CD14-positive monocyte (primary cell): ENCODE measurements around the gene RUNX2. TPM values are rescaled to one million over a fixed set of nuclear protein-coding genes. Genes with fewer than 3 reads are reported as not detected.
A peak's percentile ranks its signal among the peaks of the same experiment; 100 is the strongest.

Experiments
- DNase-seq, 3 donors: peaks; one replicate each; pipeline ENCODE4 v3.0.0-alpha.2; 2011 to 2022
- H2AFZ ChIP-seq: 2 replicates; pipeline ENCODE4 v1.6.0; 2012; ENCODE audit warnings: mild to moderate bottlenecking, low read depth, low read length, inconsistent platforms; ENCODE audit not compliant: insufficient read depth, poor library complexity, severe bottlenecking
- H3K27ac ChIP-seq, 2 donors: 1 replicate in 1 of 2; 2 replicates in 1 of 2; pipeline ENCODE4 v1.5.1; 2012 to 2013; ENCODE audit warnings: low read length in 2 of 2, control low read depth in 1 of 2, inconsistent platforms in 1 of 2, low read depth in 1 of 2, mild to moderate bottlenecking in 1 of 2
- H3K27me3 ChIP-seq, 2 donors: one replicate each; pipeline versions ENCODE4 v1.6.0 to v1.6.1; 2011 to 2013; ENCODE audit warnings: low read length in 2 of 2; ENCODE audit not compliant: control insufficient read depth in 2 of 2, insufficient read depth in 2 of 2
- H3K36me3 ChIP-seq, 2 donors: replicated peaks in 1 of 2; 1 replicate in 1 of 2; 2 replicates in 1 of 2; pipeline versions ENCODE4 v1.5.1 to v1.6.1; 2012 to 2013; ENCODE audit warnings: low read length in 2 of 2, control low read depth in 1 of 2, inconsistent platforms in 1 of 2, mild to moderate bottlenecking in 1 of 2; ENCODE audit not compliant: insufficient read depth in 2 of 2, control insufficient read depth in 1 of 2
- H3K4me1 ChIP-seq, 2 donors: 1 replicate in 1 of 2; 2 replicates in 1 of 2; pipeline versions ENCODE4 v1.5.1 to v1.6.1; 2012 to 2013; ENCODE audit warnings: low read length in 2 of 2, control low read depth in 1 of 2, inconsistent platforms in 1 of 2, mild to moderate bottlenecking in 1 of 2, moderate library complexity in 1 of 2; ENCODE audit not compliant: insufficient read depth in 2 of 2, control insufficient read depth in 1 of 2
- H3K4me2 ChIP-seq: replicated peaks from 2 replicates; pipeline ENCODE3; 2012; ENCODE audit warnings: low read length, moderate library complexity, mild to moderate bottlenecking; ENCODE audit not compliant: poor library complexity, severe bottlenecking; ENCODE audit errors: extremely low read depth
- H3K4me3 ChIP-seq, 3 experiments: fragments of 200-600 bp in 1 of 3; sonication (generic) in 1 of 3; replicated peaks in 1 of 3; 1 replicate in 2 of 3; 2 replicates in 1 of 3; pipeline ENCODE4 v1.5.1; 2011 to 2013; ENCODE audit warnings: low read length in 3 of 3, mild to moderate bottlenecking in 3 of 3, control low read depth in 2 of 3, low read depth in 2 of 3, inconsistent platforms in 1 of 3, moderate library complexity in 1 of 3
- H3K79me2 ChIP-seq: 2 replicates; pipeline ENCODE4 v1.6.0; 2012; ENCODE audit warnings: mild to moderate bottlenecking, control low read depth, inconsistent platforms, low read length, moderate library complexity; ENCODE audit not compliant: insufficient read depth
- H3K9ac ChIP-seq: 2 replicates; pipeline ENCODE4 v1.6.0; 2017; ENCODE audit warnings: low read length, mild to moderate bottlenecking; ENCODE audit not compliant: insufficient read depth, poor library complexity, severe bottlenecking
- H3K9me3 ChIP-seq, 2 donors: replicated peaks in 1 of 2; 1 replicate in 1 of 2; 2 replicates in 1 of 2; pipeline versions ENCODE4 v1.5.1 to v1.6.1; 2012 to 2013; ENCODE audit warnings: low read length in 2 of 2, control low read depth in 1 of 2; ENCODE audit not compliant: control insufficient read depth in 1 of 2, insufficient read depth in 1 of 2
- H4K20me1 ChIP-seq: 2 replicates; pipeline ENCODE4 v1.6.0; 2012; ENCODE audit warnings: mild to moderate bottlenecking, low read length, control low read depth, moderate library complexity; ENCODE audit not compliant: insufficient read depth
- H3K27ac Mint-ChIP-seq, 7 donors: one replicate each; pipeline ENCODE4 v1.8.0; 2020; ENCODE audit warnings: mild to moderate bottlenecking in 7 of 7, mixed read lengths in 7 of 7, moderate library complexity in 6 of 7, inconsistent platforms in 2 of 7
- H3K27me3 Mint-ChIP-seq, 3 donors: one replicate each; pipeline ENCODE4 v1.8.0; 2021 to 2022; ENCODE audit warnings: low read depth in 3 of 3, mild to moderate bottlenecking in 3 of 3, mixed read lengths in 3 of 3, moderate library complexity in 3 of 3, inconsistent platforms in 1 of 3
- H3K36me3 Mint-ChIP-seq, 2 donors: one replicate each; pipeline ENCODE4 v1.8.0; 2020; ENCODE audit warnings: mixed read lengths in 2 of 2, inconsistent platforms in 1 of 2, mild to moderate bottlenecking in 1 of 2
- H3K4me1 Mint-ChIP-seq: one replicate; pipeline ENCODE4 v1.8.0; 2020; ENCODE audit warnings: mild to moderate bottlenecking, mixed read lengths
- H3K4me3 Mint-ChIP-seq, 2 donors: one replicate each; pipeline ENCODE4 v1.8.0; 2020; ENCODE audit warnings: mild to moderate bottlenecking in 2 of 2, mixed read lengths in 2 of 2, moderate library complexity in 1 of 2
- H3K9me3 Mint-ChIP-seq, 7 donors: one replicate each; pipeline ENCODE4 v1.8.0; 2020 to 2022; ENCODE audit warnings: mixed read lengths in 7 of 7, mild to moderate bottlenecking in 6 of 7, moderate library complexity in 6 of 7, inconsistent platforms in 2 of 7
- WGBS: methylation state at CpG from one replicate; pipeline ENCODE4 v1.1.5; 2013; ENCODE audit warnings: missing lambda C conversion rate; ENCODE audit not compliant: insufficient coverage; 5-methylcytosine and 5-hydroxymethylcytosine counted together
- intact Hi-C, 2 donors: fragments of 100-400 bp; cut with micrococcal nuclease; formaldehyde crosslinking; loops; one replicate each; pipeline versions ENCODE4 v1.15.0 to v1.15.1; 2023
- polyA plus RNA-seq, 3 donors: library from polyadenylated mRNA; depleted of rRNA in 1 of 3; unstranded in 2 of 3; stranded (reverse) in 1 of 3; fragments of 300-500 nt in 2 of 3; fragments of >200 nt in 1 of 3; fragmentation: Illumina TruSeq in 2 of 3; gene quantifications; 1 replicate in 2 of 3; 2 replicates in 1 of 3; pipeline ENCODE4 v1.2.3, GENCODE V29; 2012 to 2021
- TF ChIP-seq, protein P1 (sequence below): fragments of 200-600 bp; IDR thresholded peaks from one replicate; pipeline ENCODE4 v1.8.0; 2022; ENCODE audit warnings: antibody characterized with exemption, mild to moderate bottlenecking

RUNX2 gene
- polyA plus RNA-seq, 3 donors, result 1.3 to 5.0 (median 2.5) TPM

DNA sequence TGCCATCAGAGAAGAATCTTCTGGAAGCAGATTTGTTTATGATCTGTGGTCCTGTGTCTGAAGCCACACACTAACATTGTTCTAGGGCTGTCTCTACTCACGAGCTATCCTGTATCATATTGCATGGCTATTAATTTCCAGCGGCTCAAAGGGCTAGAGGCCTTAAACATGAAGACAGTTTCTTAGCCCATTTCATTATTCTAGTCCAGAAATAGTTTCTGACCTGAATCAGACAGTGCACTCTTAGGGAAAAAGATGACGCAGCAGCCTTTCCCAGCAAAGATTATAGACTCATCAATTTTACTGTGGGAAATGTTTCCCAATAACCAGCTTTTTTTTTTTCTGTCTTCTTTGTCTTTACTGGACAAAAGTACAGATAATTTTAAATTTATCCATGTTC, 154.9 kb downstream of the RUNX2 start:
- H3K4me3 Mint-ChIP-seq, result no peak overlapping the region
- H3K27ac ChIP-seq, result no peak overlapping the region
- H3K79me2 ChIP-seq, result peaks cover 37% of the 10 kb centered on the region
- H3K27me3 Mint-ChIP-seq, result no peaks in the 10 kb centered on the region
- H3K4me3 ChIP-seq, result no peak overlapping the region
- intact Hi-C loops, result no loop called here
- TF ChIP-seq, protein P1, sequence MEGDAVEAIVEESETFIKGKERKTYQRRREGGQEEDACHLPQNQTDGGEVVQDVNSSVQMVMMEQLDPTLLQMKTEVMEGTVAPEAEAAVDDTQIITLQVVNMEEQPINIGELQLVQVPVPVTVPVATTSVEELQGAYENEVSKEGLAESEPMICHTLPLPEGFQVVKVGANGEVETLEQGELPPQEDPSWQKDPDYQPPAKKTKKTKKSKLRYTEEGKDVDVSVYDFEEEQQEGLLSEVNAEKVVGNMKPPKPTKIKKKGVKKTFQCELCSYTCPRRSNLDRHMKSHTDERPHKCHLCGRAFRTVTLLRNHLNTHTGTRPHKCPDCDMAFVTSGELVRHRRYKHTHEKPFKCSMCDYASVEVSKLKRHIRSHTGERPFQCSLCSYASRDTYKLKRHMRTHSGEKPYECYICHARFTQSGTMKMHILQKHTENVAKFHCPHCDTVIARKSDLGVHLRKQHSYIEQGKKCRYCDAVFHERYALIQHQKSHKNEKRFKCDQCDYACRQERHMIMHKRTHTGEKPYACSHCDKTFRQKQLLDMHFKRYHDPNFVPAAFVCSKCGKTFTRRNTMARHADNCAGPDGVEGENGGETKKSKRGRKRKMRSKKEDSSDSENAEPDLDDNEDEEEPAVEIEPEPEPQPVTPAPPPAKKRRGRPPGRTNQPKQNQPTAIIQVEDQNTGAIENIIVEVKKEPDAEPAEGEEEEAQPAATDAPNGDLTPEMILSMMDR, result no peak
- peak overlapping the region in 1 of 7 donors; percentile 13 for H3K27ac Mint-ChIP-seq
- no peak for DNase-seq
- no peak overlapping the region for H2AFZ ChIP-seq
- no peaks in the 10 kb centered on the region for H3K27me3 ChIP-seq
- 80% methylated on average over 1 of the region's 3 CpGs for WGBS
- no peaks in the 10 kb centered on the region for H3K9me3 ChIP-seq
- H3K9ac ChIP-seq, result no peak overlapping the region
- peaks cover 27% of the 10 kb centered on the region for H3K4me1 Mint-ChIP-seq
- H3K4me1 ChIP-seq, result peaks cover 17 to 24% of the 10 kb centered on the region in 2 donors
- H3K36me3 Mint-ChIP-seq, result peaks cover 8 to 13% of the 10 kb centered on the region in 2 donors
- no peaks in the 10 kb centered on the region for H3K9me3 Mint-ChIP-seq
- no peaks in the 10 kb centered on the region for H3K36me3 ChIP-seq
- H3K4me2 ChIP-seq, result no peak overlapping the region
- H4K20me1 ChIP-seq, result no peaks in the 10 kb centered on the region

DNA sequence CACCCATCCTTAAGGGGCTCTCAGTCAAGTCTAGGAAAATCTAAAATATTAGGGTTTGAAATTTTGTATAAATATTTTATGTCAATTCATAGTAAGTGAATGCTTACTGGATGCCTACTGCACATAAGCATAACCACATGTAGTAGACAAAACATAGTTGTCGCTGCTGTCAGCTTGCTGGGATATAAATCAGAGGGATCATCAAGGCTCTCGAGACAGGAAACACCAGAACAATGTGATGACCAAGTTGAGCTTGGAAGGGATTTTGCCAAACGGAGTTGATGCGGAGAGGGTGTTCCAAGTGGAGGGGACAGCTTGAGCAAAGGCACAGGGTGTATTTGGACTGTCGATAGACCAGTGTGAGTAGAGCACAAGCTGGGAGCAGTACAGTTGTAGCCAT, 155.4 kb downstream of the RUNX2 start:
- Histone ChIP-seq H3K9me3 (no peaks in the 10 kb centered on the region), H3K36me3 (no peaks in the 10 kb centered on the region), H3K9ac (no peak overlapping the region), H3K4me1 (peaks cover 14 to 20% of the 10 kb centered on the region in 2 donors), H3K4me2 (no peak overlapping the region), H4K20me1 (no peaks in the 10 kb centered on the region), H3K27me3 (no peaks in the 10 kb centered on the region), H2AFZ (no peak overlapping the region), H3K4me3 (no peak overlapping the region), H3K79me2 (peaks cover 35% of the 10 kb centered on the region), H3K27ac (no peak overlapping the region)
- Mint-ChIP-seq H3K4me3 (no peak overlapping the region), H3K36me3 (peaks cover 8 to 13% of the 10 kb centered on the region in 2 donors), H3K27me3 (no peaks in the 10 kb centered on the region), H3K9me3 (no peaks in the 10 kb centered on the region), H3K4me1 (peaks cover 27% of the 10 kb centered on the region), H3K27ac (peak overlapping the region in 3 of 7 donors; percentile 15 to 92 (median 23))
- TF ChIP-seq, protein P1, result no peak
- intact Hi-C loops, result no loop called here
- no peak for DNase-seq
- WGBS, result 92% methylated on average over 5 of the region's 5 CpGs
